ENCODE results near the gene IL18RAP.

Gene IL18RAP

GRCh38 chr2:102461188-102461587, 38.2 kb downstream of the IL18RAP start:
- DNase-seq: no peak

GRCh38 chr2:102463160-102463559, 40.2 kb downstream of the IL18RAP start:
- no peak for DNase-seq

- no peak for DNase-seq
These were observed 47.2 kb downstream of the IL18RAP start for GRCh38 chr2:102470168-102470567.

GRCh38 chr2:102473020-102473419, 50.1 kb downstream of the IL18RAP start, which contains the start of gene SLC9A4:
SLC9A4 (plus strand) TSS chr2:102473226; CDS start chr2:102473760, 534 bp downstream.
- DNase-seq: peak; percentile 45

- no peak for DNase-seq
These were observed 50.7 kb downstream of the IL18RAP start for GRCh38 chr2:102473631-102474030.

GRCh38 chr2:102474785-102475184, 51.8 kb downstream of the IL18RAP start:
- no peak for DNase-seq

- DNase-seq: no peak
These were observed 55.9 kb downstream of the IL18RAP start for GRCh38 chr2:102478686-102479470.

- no peak for DNase-seq
These were observed 57.6 kb downstream of the IL18RAP start for GRCh38 chr2:102480285-102481195.

- no peak for DNase-seq
These were observed 59.0 kb downstream of the IL18RAP start for GRCh38 chr2:102481931-102482330.

- DNase-seq: no peak
These were observed 60.1 kb downstream of the IL18RAP start for GRCh38 chr2:102483086-102483485.

- DNase-seq: no peak
These were observed 61.5 kb downstream of the IL18RAP start for GRCh38 chr2:102484310-102485061.

- DNase-seq: no peak
These were observed 62.3 kb downstream of the IL18RAP start for GRCh38 chr2:102485147-102485785.

GRCh38 chr2:102486941-102487702, 64.2 kb downstream of the IL18RAP start:
- DNase-seq: no peak

- no peak for DNase-seq
These were observed 65.0 kb downstream of the IL18RAP start for GRCh38 chr2:102487761-102488462.

GRCh38 chr2:102489646-102490045, 66.7 kb downstream of the IL18RAP start:
- DNase-seq: no peak

GRCh38 chr2:102492006-102492405, 69.0 kb downstream of the IL18RAP start:
- DNase-seq: no peak

GRCh38 chr2:102494570-102494969, 71.6 kb downstream of the IL18RAP start:
- DNase-seq: no peak

GRCh38 chr2:102498414-102498813, 75.5 kb downstream of the IL18RAP start:
- DNase-seq: no peak

GRCh38 chr2:102499558-102499957, 76.6 kb downstream of the IL18RAP start:
- DNase-seq: no peak
